Naive B cell (primary cell): ENCODE results near the gene KARS1. TPM values are rescaled to one million over a fixed set of nuclear protein-coding genes. Genes with fewer than 3 reads are reported as not detected.
A peak's percentile ranks its signal among the peaks of the same experiment; 100 is the strongest.

ENCODE experiments used
- ATAC-seq, 2 donors: fragments of 150-1000 bp; cut with Tn5 transposase; 2 replicates each; pipeline ENCODE4 v1.10.0; 2021; ENCODE audit warnings: low read depth in 2 of 2, mild to moderate bottlenecking in 2 of 2, moderate library complexity in 2 of 2
- DNase-seq: peaks from one replicate; pipeline ENCODE4 v3.0.0; 2022
- H3K27ac Mint-ChIP-seq, 6 donors: one replicate each; pipeline ENCODE4 v1.8.0; 2020 to 2022; ENCODE audit warnings: mild to moderate bottlenecking in 6 of 6, mixed read lengths in 6 of 6, moderate library complexity in 5 of 6, inconsistent platforms in 2 of 6
- H3K27me3 Mint-ChIP-seq, 3 donors: one replicate each; pipeline ENCODE4 v1.8.0; 2021 to 2022; ENCODE audit warnings: mixed read lengths in 3 of 3, mild to moderate bottlenecking in 1 of 3
- H3K36me3 Mint-ChIP-seq, 2 donors: one replicate each; pipeline ENCODE4 v1.8.0; 2020 to 2022; ENCODE audit warnings: mixed read lengths in 2 of 2, inconsistent platforms in 1 of 2, mild to moderate bottlenecking in 1 of 2
- H3K4me1 Mint-ChIP-seq, 3 donors: one replicate each; pipeline ENCODE4 v1.8.0; 2020 to 2022; ENCODE audit warnings: mixed read lengths in 3 of 3, inconsistent platforms in 1 of 3, mild to moderate bottlenecking in 1 of 3, moderate library complexity in 1 of 3
- H3K4me3 Mint-ChIP-seq, 8 donors: one replicate each; pipeline ENCODE4 v1.8.0; 2020 to 2022; ENCODE audit warnings: mild to moderate bottlenecking in 8 of 8, mixed read lengths in 8 of 8, moderate library complexity in 8 of 8, inconsistent platforms in 2 of 8
- H3K9me3 Mint-ChIP-seq, 7 donors: one replicate each; pipeline ENCODE4 v1.8.0; 2020 to 2022; ENCODE audit warnings: mixed read lengths in 7 of 7, mild to moderate bottlenecking in 5 of 7, inconsistent platforms in 2 of 7, moderate library complexity in 1 of 7
- polyA plus RNA-seq, 6 donors: library from polyadenylated mRNA; unstranded; fragments of 300-500 nt; fragmentation: Illumina TruSeq; gene quantifications; one replicate each; pipeline ENCODE4 v1.2.3, GENCODE V29; 2021; ENCODE audit warnings: low read depth in 6 of 6

KARS1 gene
- polyA plus RNA-seq, 6 donors from 2014 or later, result 164 to 243 (median 184) TPM

DNA sequence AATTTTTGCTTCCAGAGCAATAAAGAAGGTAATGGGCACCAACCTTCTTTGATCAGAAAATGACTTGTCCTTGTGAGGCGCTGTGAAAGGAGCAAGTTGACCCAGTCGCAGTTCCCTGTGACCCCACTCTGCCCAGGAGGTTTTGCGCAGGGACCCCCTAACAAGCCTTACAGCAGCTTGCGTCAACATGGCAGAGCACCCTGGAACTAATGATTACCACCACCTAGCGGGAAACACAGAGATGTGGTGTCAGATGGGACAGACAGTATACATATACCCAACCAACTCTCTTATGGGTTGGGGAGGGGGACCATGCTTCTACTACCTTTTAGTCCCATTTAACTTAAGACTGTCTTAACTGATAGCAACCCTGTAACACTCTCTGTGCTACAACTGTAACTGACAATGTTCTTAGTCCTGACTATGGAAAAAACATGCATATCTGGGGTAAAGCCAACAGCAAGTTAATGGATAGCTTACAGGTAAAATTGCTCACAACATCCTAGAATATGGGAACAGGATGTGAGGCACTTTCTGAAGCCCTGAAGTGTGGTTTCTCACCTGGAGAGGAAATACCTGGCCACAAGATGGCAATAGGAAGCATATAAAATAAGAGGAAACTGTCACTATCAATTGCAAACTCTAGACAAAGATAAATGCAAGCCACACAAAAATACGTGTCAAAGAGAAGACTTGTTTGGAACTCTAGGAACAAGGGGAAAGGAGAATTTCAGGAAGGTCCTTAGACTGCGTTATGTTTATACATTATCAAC, 3.0 kb downstream of the KARS1 start:
- Mint-ChIP-seq H3K4me1 (peaks cover 19 to 48% (median 34%) of the 10 kb centered on the region in 3 donors), H3K9me3 (no peaks in the 10 kb centered on the region), H3K27ac (peak overlapping the region in 4 of 6 donors; percentile 12 to 69 (median 62)), H3K4me3 (peak overlapping the region in 6 of 8 donors; percentile 2 to 91 (median 56)), H3K36me3 (peaks cover 0 to 14% of the 10 kb centered on the region in 2 donors), H3K27me3 (no peaks in the 10 kb centered on the region)
- ATAC-seq (no peak), DNase-seq (no peak)

DNA sequence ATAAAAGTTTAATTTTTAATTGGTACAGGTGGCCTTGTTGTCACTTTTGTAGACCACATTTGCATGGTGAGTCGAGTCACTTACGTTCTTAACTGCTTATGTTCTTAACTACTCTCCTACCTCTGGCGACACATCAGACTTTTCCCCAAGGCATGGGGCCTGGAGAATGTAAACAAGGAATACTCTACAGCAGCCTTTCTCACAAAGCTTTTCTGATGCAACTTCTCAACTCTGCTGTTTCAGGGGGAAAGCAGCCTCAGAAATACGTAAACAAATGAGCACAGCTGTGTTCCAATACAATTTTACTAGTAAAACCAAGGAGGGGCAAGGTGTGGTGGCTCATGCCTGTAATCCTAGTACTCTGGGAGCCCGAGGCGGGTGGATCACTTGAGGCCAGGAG, 6.9 kb downstream of the KARS1 start:
- Mint-ChIP-seq H3K36me3 (peaks cover 10 to 35% of the 10 kb centered on the region in 2 donors), H3K4me3 (no peak overlapping the region), H3K9me3 (no peaks in the 10 kb centered on the region), H3K4me1 (peaks cover 26 to 34% (median 32%) of the 10 kb centered on the region in 3 donors), H3K27me3 (no peaks in the 10 kb centered on the region), H3K27ac (peak overlapping the region in 2 of 6 donors; percentile 49 to 61)
- ATAC-seq, result no peak
- no peak for DNase-seq

DNA sequence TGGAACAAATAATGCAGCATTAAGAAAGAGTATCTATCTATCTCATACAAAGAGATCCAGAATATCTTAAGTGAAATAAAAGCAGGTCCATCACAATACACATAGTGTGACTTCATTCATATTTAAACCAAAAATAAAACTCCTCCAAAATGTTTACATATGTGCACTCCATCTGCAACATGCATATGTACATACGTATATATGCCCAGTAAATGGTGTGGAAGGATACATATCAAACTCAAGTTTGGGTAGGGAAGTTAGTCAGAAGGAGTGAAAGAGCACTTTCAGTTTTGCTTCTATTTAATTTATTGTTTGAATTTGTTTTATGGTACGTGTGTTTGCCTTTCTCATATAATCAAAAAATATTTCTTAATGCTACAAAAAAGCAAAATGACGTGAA, 12.4 kb downstream of the KARS1 start:
- ATAC-seq, result no peak
- H3K36me3 Mint-ChIP-seq, result peaks cover 28 to 42% of the 10 kb centered on the region in 2 donors
- no peaks in the 10 kb centered on the region for H3K27me3 Mint-ChIP-seq
- H3K4me3 Mint-ChIP-seq, result no peak overlapping the region
- H3K27ac Mint-ChIP-seq, result no peak overlapping the region
- peaks cover 3 to 15% (median 6%) of the 10 kb centered on the region in 3 donors for H3K4me1 Mint-ChIP-seq
- DNase-seq, result no peak
- H3K9me3 Mint-ChIP-seq, result no peaks in the 10 kb centered on the region

DNA sequence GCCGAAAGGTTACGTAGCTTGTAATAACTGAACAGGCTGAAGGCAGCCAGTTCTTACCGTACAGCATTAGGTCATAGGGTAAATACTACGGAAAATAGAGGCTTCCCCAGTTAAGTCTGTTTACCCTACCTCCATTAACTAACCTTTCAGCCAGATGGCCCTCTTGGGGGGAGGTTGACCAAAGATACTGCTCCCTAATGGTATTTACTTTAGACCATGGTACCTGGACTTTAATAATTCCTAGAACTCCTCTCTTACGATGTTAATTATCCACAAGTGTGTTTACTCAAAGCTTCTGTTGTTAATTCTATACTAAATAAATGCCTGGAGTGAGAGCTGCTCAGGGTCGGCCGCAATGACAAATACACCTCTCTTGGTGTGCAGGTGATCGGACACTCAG, 14.6 kb downstream of the KARS1 start:
- Mint-ChIP-seq H3K4me3 (no peak overlapping the region), H3K4me1 (peaks cover 0 to 11% (median 9%) of the 10 kb centered on the region in 3 donors), H3K36me3 (peaks cover 33 to 41% of the 10 kb centered on the region in 2 donors), H3K9me3 (no peaks in the 10 kb centered on the region), H3K27ac (no peak overlapping the region), H3K27me3 (no peaks in the 10 kb centered on the region)
- DNase-seq, result no peak
- ATAC-seq, result no peak

DNA sequence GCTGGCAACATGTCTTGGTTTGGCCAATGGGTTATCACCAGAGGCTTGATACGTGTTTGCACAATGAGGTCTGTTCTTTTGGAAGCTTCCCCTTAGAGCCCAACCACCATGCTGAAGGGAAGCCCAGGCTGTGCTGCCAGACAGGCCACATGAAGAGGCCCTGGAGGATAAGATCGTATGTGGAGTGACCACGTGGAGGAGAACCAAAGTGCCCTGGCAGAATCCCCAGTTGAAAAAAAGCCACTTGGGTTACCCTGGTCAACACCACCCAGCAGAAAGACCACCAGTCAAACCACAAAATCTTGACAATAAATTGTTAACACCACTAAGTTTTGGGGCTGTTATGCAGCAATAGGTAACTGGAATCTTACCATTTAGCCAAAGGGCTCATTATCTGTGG, 17.4 kb downstream of the KARS1 start:
- Mint-ChIP-seq H3K4me1 (peaks cover 0 to 6% (median 5%) of the 10 kb centered on the region in 3 donors), H3K27me3 (no peaks in the 10 kb centered on the region), H3K27ac (no peak overlapping the region), H3K4me3 (no peak overlapping the region), H3K9me3 (no peaks in the 10 kb centered on the region), H3K36me3 (peaks cover 23 to 29% of the 10 kb centered on the region in 2 donors)
- ATAC-seq, result no peak
- DNase-seq, result no peak

DNA sequence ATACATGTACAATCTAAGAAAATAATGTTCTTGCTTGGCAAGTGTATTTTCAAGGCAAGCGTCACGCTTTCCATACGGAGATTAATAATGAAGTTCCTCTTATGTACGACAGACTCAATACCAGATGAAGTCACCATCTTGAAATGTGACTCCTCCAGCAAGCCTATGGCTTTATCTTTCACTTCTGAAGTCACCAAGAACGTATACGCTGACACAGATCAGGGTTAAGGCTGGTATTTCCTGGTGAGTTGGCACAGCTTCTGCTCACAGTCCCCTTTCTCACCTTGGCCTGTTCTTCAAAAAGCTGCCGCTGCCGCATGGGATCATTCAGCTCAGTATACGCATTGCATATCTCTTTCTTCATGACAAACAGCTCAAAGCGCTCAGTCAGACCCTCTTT, 18.3 kb downstream of the KARS1 start:
- H3K4me3 Mint-ChIP-seq, result no peak overlapping the region
- DNase-seq (no peak), ATAC-seq (no peak)
- peak overlapping the region in 2 of 6 donors; percentile 57 to 60 for H3K27ac Mint-ChIP-seq
- no peaks in the 10 kb centered on the region for H3K9me3 Mint-ChIP-seq
- no peaks in the 10 kb centered on the region for H3K27me3 Mint-ChIP-seq
- H3K4me1 Mint-ChIP-seq, result peaks cover 0 to 9% (median 6%) of the 10 kb centered on the region in 3 donors
- peaks cover 20 to 26% of the 10 kb centered on the region in 2 donors for H3K36me3 Mint-ChIP-seq

DNA sequence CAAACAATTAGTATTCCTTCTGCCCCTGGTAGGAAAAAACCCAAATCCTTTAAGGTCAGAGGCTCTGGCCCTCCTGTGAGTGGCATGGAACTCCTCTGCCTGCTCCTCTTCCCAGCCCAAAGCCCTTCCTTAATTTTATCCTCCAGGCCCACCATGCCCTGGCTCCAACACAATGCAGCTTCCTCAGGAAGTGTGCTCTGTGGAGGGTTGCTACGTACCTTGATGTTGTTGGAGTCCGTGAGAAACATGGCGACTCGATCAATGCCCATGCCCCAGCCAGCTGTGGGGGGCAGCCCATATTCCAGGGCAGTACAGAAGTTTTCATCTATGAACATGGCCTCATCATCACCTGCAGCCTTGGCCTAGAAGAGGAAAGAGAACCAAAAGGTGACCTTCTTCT, 19.1 kb downstream of the KARS1 start:
- Mint-ChIP-seq H3K27ac (peak overlapping the region in 4 of 6 donors; percentile 34 to 88 (median 53)), H3K9me3 (no peaks in the 10 kb centered on the region), H3K36me3 (peaks cover 20% of the 10 kb centered on the region in 2 donors), H3K4me3 (peak overlapping the region in 1 of 8 donors; percentile 22), H3K4me1 (peaks cover 0 to 11% (median 9%) of the 10 kb centered on the region in 3 donors), H3K27me3 (no peaks in the 10 kb centered on the region)
- ATAC-seq (no peak), DNase-seq (no peak)

DNA sequence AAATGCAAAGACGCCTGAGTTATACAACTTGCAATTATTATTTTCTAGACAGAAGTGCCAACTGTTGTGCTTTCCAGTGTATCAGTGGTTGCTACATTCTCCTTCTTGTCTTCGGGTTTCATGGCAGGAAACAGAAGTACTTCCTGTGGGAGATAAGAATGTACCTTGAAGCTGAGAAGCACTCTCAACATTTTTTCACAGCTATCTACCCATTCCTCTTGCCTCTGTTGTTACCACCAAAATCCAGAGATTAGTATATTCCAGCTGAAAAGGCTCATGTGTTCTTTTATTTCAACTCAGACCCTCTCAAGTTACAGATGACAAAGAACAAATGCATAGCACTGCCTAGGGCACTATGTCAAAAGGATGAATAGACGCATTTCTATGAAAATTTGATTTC, 19.6 kb downstream of the KARS1 start:
- DNase-seq (no peak), ATAC-seq (no peak)
- Mint-ChIP-seq H3K9me3 (no peaks in the 10 kb centered on the region), H3K4me1 (peaks cover 0 to 16% (median 9%) of the 10 kb centered on the region in 3 donors), H3K27ac (peak overlapping the region in 5 of 6 donors; percentile 19 to 57 (median 39)), H3K4me3 (no peak overlapping the region), H3K27me3 (no peaks in the 10 kb centered on the region), H3K36me3 (peaks cover 20% of the 10 kb centered on the region in 2 donors)

DNA sequence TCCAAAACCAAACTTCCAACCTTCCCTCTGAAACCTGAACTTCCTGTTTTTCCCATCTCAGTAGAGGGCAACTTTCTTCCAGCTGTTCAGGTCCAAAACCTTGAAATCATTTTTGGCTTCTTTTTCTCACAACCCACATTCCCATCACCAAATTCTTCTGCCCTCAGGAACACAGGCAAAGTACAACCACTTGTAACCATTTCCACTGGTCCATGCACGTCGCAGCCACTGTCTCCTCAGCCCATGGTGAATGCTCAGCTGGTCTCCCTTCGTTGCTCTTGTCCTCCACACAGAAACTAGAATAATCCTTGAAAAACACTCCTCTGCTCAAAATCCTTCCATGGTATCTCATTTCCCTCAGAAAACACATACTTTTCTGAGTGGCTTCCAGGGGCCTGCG, 20.7 kb downstream of the KARS1 start:
- ATAC-seq (no peak), DNase-seq (no peak)
- H3K4me3 Mint-ChIP-seq, result peak overlapping the region in 2 of 8 donors; percentile 10 to 12
- H3K27ac Mint-ChIP-seq, result peak overlapping the region in 5 of 6 donors; percentile 57 to 94 (median 65)
- H3K27me3 Mint-ChIP-seq, result no peaks in the 10 kb centered on the region
- H3K36me3 Mint-ChIP-seq, result peaks cover 15 to 20% of the 10 kb centered on the region in 2 donors
- H3K4me1 Mint-ChIP-seq, result peaks cover 4 to 26% (median 9%) of the 10 kb centered on the region in 3 donors
- no peaks in the 10 kb centered on the region for H3K9me3 Mint-ChIP-seq

DNA sequence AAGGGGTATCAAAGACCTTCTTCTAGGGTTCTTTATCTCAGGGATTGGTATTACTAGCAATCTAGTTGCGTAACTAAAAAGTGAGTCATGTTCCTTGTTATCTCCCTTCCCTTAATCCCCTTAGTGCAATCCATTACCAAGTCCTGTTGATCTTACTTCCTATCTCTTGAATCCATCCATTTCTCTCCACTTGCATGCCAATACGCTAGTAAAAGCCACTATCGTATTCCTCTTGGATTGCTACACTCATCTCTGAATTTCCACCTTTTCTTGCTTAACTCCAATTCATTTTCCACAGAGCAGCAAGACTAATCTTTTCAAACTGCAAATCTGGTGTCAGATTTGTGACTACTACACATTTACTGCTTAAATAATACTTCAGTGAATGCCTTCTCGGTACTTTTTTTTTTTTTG, 22.5 kb downstream of the KARS1 start:
- ATAC-seq (no peak), DNase-seq (no peak)
- Mint-ChIP-seq H3K36me3 (peaks cover 11 to 20% of the 10 kb centered on the region in 2 donors), H3K9me3 (no peaks in the 10 kb centered on the region), H3K4me3 (peak overlapping the region in 5 of 8 donors; percentile 34 to 83 (median 47)), H3K4me1 (peaks cover 19 to 45% (median 23%) of the 10 kb centered on the region in 3 donors), H3K27ac (peak overlapping the region in 5 of 6 donors; percentile 23 to 89 (median 58)), H3K27me3 (no peaks in the 10 kb centered on the region)

DNA sequence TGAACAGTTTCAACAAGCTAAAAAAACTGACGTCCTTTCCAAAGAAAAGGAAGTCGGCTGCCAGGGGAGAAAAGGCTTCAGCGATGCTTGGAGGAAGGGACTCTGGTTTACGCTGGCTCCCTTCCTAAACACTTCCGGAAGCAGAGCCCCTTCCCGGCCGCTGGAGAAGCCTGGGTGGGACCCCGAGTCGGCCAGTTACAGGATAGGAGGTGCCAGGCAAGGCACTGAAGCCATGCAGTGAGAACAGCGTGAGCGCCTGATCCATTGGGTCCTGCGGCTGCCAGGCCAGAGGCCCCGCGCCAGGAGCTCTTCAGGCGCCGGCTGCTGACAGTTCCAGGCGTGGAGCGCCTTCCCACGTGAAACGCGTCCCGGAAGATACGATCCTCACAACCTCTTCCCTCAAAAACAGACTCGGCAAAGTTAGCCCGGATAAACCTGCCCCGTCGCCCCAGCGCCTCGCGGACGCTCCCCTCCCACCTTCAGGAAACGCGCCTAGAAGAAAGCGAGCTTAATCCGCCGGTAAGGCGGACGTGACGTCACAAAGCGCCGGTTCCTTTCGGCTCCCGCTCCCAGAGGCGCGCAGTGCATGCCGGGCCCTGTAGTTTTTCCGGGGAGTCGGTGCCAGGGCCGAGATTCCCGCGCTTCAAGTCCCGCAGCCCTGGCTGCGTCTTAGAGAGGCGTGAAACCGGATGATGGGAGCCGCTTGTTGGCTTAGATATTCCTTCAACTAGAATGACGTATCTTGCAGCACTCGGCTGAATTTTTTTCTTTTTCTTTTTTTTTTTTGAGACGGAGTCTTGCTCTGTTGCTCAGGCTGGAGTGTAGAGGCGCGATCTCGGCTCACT, 24.5 kb downstream of the KARS1 start, which contains the start of gene ADAT1:
TSS of gene ADAT1 (minus strand) at position 521 of the 845 bp plus-strand sequence. CDS start 2,482 bp downstream, outside the sequence.
- Mint-ChIP-seq H3K36me3 (peaks cover 7 to 12% of the 10 kb centered on the region in 2 donors), H3K27me3 (no peaks in the 10 kb centered on the region), H3K9me3 (no peaks in the 10 kb centered on the region), H3K4me1 (peaks cover 19 to 39% (median 23%) of the 10 kb centered on the region in 3 donors), H3K27ac (peak within 1 kb of the TSS; percentile 95 to 99 (median 98)), H3K4me3 (peak within 1 kb of the TSS; percentile 92 to 99 (median 98))
- DNase-seq (peak; percentile 95), ATAC-seq (peak; percentile 96)

DNA sequence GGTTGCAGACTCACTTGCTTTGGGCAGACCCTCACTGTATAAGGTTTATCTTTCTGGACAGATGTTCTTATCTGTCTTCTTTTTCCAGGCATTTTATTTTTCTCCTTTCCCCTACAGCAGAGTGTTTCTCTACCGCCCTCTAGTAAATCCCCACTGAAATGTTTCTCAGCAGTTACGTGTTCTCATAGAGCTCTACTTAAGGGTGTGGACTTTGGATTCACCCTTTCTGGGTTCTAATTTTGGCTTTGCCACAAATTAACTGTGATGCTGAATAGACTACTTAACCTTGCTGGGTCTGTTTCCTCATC, 26.3 kb downstream of the KARS1 start:
- H3K4me1 Mint-ChIP-seq, result peaks cover 18 to 39% (median 19%) of the 10 kb centered on the region in 3 donors
- no peak for DNase-seq

More for the DNA sequence above, 26.3 kb downstream of the KARS1 start:
- Mint-ChIP-seq H3K27ac (peak overlapping the region in 4 of 6 donors; percentile 11 to 57 (median 42)), H3K4me3 (peak overlapping the region in 3 of 8 donors; percentile 25 to 97 (median 94)), H3K36me3 (peaks cover 0 to 7% of the 10 kb centered on the region in 2 donors), H3K9me3 (no peaks in the 10 kb centered on the region), H3K27me3 (no peaks in the 10 kb centered on the region)
- no peak for ATAC-seq
